ENCODE measurements around the gene RRM1. TPM values are rescaled to one million over a fixed set of nuclear protein-coding genes. Genes with fewer than 3 reads are reported as not detected.
A peak's percentile ranks its signal among the peaks of the same experiment; 100 is the strongest.

The RRM1 gene
- total and polyA plus RNA-seq, 2 of the 13 experiments (the other 11 are each of a cell fraction or from before 2014, with no cell fraction given) = 17.3 to 108 TPM

DNA sequence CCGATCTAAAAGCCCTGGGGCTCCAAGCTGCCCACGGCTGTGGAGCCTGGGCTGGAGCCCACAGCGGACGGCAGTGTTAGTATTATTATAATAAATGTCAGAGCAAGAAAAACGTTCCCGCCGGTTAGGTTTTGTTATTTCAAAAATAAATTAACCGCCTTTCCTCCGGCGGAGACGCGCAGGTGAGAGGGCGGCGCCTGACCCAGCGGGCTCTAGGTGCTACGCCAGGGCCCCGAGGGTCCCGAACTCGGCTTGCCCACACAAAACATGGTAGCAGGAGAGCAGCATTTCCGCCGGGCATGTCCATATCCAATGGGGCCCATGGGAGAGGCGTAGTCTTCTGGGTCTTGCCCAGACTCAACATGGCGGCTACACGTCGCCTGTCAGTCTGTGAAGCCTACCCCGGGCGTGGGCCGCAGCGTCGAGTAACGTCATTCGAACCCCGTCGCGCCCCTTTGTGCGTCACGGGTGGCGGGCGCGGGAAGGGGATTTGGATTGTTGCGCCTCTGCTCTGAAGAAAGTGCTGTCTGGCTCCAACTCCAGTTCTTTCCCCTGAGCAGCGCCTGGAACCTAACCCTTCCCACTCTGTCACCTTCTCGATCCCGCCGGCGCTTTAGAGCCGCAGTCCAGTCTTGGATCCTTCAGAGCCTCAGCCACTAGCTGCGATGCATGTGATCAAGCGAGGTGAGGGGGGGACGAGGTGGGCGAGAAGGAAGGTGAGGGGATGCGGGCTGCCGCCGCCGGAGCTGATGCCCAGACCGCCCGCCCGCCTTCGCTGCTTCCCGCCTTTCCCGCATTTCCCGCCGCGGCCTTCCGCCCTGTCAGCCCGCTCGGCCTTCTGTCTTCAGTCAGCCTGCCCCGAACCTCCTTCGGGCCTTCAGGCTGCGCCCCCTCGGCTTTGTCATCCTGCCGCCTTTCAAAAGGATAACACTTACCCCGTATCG, at the start of gene RRM1 (continued):
- peak; percentile 90; the same call in 1 of the 2 replicates for TF ChIP-seq EEA1 (CRISPR knock-in tag; IDR thresholded peaks at IDR 0.05; ENCODE audit: borderline replicate concordance)
- TF ChIP-seq, protein P1, sequence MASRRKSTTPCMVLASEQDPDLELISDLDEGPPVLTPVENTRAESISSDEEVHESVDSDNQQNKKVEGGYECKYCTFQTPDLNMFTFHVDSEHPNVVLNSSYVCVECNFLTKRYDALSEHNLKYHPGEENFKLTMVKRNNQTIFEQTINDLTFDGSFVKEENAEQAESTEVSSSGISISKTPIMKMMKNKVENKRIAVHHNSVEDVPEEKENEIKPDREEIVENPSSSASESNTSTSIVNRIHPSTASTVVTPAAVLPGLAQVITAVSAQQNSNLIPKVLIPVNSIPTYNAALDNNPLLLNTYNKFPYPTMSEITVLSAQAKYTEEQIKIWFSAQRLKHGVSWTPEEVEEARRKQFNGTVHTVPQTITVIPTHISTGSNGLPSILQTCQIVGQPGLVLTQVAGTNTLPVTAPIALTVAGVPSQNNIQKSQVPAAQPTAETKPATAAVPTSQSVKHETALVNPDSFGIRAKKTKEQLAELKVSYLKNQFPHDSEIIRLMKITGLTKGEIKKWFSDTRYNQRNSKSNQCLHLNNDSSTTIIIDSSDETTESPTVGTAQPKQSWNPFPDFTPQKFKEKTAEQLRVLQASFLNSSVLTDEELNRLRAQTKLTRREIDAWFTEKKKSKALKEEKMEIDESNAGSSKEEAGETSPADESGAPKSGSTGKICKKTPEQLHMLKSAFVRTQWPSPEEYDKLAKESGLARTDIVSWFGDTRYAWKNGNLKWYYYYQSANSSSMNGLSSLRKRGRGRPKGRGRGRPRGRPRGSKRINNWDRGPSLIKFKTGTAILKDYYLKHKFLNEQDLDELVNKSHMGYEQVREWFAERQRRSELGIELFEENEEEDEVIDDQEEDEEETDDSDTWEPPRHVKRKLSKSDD (CRISPR knock-in tag; IDR thresholded peaks at IDR 0.05; ENCODE audit: low read depth) = peak; percentile 100
- no peak for TF ChIP-seq IKZF1 (IDR thresholded peaks at IDR 0.05)
- TF ChIP-seq TP53 (CRISPR knock-in tag; conservative IDR thresholded peaks at IDR 0.05) = no peak; the same call in 1 of the 2 replicates
- no peak for TF ChIP-seq ZKSCAN5 (CRISPR knock-in tag; IDR thresholded peaks at IDR 0.05)
- TF ChIP-seq, protein P2, sequence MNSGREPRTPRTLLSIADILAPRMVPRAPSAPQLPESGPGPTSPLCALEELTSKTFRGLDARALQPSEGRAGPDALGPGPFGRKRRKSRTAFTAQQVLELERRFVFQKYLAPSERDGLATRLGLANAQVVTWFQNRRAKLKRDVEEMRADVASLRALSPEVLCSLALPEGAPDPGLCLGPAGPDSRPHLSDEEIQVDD (CRISPR knock-in tag; IDR thresholded peaks at IDR 0.05; ENCODE audit: borderline replicate concordance) = no peak
- TF ChIP-seq ETV5 (CRISPR knock-in tag; IDR thresholded peaks at IDR 0.05; ENCODE audit: borderline replicate concordance) = peak; percentile 69
- TF ChIP-seq ZNF34 (CRISPR knock-in tag; IDR thresholded peaks at IDR 0.05; ENCODE audit: borderline replicate concordance) = no peak; the same call in 1 of the 2 replicates
- peak; percentile 97 for TF ChIP-seq ZNF782 (CRISPR knock-in tag; IDR thresholded peaks at IDR 0.05; ENCODE audit: borderline replicate concordance)
- TF ChIP-seq NCOR1 (IDR thresholded peaks at IDR 0.05; ENCODE audit: borderline replicate concordance, low read length) = no peak
- no peak for TF ChIP-seq ARNT (IDR thresholded peaks at IDR 0.05)
- TF ChIP-seq, protein P3, sequence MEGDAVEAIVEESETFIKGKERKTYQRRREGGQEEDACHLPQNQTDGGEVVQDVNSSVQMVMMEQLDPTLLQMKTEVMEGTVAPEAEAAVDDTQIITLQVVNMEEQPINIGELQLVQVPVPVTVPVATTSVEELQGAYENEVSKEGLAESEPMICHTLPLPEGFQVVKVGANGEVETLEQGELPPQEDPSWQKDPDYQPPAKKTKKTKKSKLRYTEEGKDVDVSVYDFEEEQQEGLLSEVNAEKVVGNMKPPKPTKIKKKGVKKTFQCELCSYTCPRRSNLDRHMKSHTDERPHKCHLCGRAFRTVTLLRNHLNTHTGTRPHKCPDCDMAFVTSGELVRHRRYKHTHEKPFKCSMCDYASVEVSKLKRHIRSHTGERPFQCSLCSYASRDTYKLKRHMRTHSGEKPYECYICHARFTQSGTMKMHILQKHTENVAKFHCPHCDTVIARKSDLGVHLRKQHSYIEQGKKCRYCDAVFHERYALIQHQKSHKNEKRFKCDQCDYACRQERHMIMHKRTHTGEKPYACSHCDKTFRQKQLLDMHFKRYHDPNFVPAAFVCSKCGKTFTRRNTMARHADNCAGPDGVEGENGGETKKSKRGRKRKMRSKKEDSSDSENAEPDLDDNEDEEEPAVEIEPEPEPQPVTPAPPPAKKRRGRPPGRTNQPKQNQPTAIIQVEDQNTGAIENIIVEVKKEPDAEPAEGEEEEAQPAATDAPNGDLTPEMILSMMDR (CRISPR knock-in tag; IDR thresholded peaks at IDR 0.05) = 0 out of 2 replicates have a peak, but pooled peaks have one; percentile 2
- TF ChIP-seq, protein P4, sequence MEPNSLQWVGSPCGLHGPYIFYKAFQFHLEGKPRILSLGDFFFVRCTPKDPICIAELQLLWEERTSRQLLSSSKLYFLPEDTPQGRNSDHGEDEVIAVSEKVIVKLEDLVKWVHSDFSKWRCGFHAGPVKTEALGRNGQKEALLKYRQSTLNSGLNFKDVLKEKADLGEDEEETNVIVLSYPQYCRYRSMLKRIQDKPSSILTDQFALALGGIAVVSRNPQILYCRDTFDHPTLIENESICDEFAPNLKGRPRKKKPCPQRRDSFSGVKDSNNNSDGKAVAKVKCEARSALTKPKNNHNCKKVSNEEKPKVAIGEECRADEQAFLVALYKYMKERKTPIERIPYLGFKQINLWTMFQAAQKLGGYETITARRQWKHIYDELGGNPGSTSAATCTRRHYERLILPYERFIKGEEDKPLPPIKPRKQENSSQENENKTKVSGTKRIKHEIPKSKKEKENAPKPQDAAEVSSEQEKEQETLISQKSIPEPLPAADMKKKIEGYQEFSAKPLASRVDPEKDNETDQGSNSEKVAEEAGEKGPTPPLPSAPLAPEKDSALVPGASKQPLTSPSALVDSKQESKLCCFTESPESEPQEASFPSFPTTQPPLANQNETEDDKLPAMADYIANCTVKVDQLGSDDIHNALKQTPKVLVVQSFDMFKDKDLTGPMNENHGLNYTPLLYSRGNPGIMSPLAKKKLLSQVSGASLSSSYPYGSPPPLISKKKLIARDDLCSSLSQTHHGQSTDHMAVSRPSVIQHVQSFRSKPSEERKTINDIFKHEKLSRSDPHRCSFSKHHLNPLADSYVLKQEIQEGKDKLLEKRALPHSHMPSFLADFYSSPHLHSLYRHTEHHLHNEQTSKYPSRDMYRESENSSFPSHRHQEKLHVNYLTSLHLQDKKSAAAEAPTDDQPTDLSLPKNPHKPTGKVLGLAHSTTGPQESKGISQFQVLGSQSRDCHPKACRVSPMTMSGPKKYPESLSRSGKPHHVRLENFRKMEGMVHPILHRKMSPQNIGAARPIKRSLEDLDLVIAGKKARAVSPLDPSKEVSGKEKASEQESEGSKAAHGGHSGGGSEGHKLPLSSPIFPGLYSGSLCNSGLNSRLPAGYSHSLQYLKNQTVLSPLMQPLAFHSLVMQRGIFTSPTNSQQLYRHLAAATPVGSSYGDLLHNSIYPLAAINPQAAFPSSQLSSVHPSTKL (CRISPR knock-in tag; IDR thresholded peaks at IDR 0.05) = peak; percentile 75
- TF ChIP-seq, protein P5, sequence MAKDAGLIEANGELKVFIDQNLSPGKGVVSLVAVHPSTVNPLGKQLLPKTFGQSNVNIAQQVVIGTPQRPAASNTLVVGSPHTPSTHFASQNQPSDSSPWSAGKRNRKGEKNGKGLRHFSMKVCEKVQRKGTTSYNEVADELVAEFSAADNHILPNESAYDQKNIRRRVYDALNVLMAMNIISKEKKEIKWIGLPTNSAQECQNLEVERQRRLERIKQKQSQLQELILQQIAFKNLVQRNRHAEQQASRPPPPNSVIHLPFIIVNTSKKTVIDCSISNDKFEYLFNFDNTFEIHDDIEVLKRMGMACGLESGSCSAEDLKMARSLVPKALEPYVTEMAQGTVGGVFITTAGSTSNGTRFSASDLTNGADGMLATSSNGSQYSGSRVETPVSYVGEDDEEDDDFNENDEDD (CRISPR knock-in tag; IDR thresholded peaks at IDR 0.05; ENCODE audit: borderline replicate concordance) = peak; percentile 100
- no peak for TF ChIP-seq CBX1 (IDR thresholded peaks at IDR 0.05; ENCODE audit: low read depth)
- TF ChIP-seq ATF7-NPFF (CRISPR knock-in tag; IDR thresholded peaks at IDR 0.05; ENCODE audit: low read depth) = peak; percentile 76; the same call in 1 of the 2 replicates
- TF ChIP-seq SOX13 (IDR thresholded peaks at IDR 0.05) = no peak
- peak in 1 of 2 experiments; percentile 55; a peak in 1 of 4 replicates for TF ChIP-seq SOX13 (CRISPR knock-in tag; conservative IDR thresholded peaks at IDR 0.05 in 1 of 2, IDR thresholded peaks at IDR 0.05 in 1 of 2)

Data from HepG2 (cell line).